Erythroblast (primary cell): ENCODE results near the gene PDXP.
"Not testable (repeated sequence)": the region's sequence is repeated elsewhere in the genome, so short reads cannot be mapped to it uniquely, and the experiment has no call there.

Experiments
- DNase-seq, 2 experiments: peaks; one replicate each; lab custom pipeline; 2025; lab: John Stamatoyannopoulos, UW
- GATA1 ChIP-seq: IDR thresholded peaks from 2 replicates; pipeline ENCODE4 v1.6.1; 2011; ENCODE audit warnings: low read depth, mild to moderate bottlenecking, control low read depth, low read length, moderate library complexity
- POLR2A ChIP-seq: IDR thresholded peaks from 2 replicates; pipeline ENCODE4 v1.6.1; 2011; ENCODE audit warnings: mild to moderate bottlenecking, low read length

The PDXP gene

DNA sequence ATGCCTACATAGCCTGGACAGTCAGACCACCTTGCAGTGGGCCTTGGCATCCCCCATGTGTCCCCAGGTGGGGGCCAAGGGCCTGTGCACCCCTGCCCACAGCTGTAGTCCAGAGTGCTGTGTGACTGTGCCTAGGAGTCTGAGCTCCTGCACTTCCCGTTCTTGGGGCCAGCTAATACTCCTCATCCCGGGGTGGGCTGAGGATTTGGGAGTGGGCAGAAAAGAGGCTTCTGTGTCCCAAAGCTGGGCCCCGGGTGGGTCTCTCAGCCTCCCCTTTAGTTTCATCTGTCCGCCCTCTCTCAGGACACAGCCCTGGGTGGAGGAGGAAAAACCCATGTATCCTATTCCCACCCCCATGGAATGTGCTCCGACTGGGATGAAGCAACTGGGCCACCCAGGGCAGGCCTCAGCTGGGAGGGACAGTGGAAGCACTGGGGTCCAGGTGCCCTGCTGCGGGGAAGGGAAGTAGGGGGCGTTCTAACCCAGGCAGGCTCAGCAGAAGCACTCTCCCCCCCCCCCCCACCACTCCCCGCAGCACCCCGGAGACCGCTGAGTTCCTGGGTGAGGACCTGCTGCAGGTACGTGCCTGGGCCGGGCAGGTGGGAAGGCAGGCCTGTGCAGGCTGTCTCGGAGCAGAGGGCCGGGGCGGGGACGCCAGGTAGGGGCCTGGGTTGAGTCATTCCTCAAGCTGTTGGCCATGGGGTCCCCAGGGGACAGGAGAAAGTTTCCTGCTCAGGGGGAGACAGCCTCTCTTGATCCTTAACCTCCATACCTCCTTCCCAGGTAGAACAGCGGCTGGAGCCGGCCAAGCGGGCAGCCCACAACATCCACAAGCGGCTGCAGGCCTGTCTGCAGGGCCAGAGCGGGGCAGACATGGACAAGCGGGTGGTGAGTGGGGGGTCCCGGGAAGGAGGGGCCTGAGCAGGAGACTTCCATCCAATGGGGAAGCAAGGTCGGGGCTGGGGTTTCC, 17.6 kb upstream of the PDXP start:
- no peak for DNase-seq

DNA sequence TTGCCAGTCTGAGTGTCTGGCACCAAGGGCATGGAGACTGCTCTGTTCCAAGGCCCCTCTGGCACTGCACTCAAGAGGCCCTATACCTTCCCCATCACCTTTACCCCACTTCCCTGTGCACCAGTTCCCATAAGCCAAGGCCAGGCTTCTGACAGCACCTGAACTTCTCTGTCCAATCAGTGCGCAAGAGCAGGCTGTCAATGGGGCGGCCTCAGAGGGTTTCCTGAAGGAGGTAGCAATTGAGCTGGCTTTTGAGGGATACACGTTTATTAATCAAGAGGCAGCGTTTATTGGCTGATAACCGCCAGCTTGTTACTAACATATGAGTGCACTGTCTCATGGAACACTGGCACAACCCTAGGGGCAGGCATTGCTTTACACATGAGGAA, 17.0 kb upstream of the PDXP start:
- TF ChIP-seq POLR2A (no peak), GATA1 (no peak)
- DNase-seq = no peak

More for the DNA sequence above, 17.6 kb upstream of the PDXP start:
- TF ChIP-seq GATA1 = no peak
- TF ChIP-seq POLR2A = no peak

DNA sequence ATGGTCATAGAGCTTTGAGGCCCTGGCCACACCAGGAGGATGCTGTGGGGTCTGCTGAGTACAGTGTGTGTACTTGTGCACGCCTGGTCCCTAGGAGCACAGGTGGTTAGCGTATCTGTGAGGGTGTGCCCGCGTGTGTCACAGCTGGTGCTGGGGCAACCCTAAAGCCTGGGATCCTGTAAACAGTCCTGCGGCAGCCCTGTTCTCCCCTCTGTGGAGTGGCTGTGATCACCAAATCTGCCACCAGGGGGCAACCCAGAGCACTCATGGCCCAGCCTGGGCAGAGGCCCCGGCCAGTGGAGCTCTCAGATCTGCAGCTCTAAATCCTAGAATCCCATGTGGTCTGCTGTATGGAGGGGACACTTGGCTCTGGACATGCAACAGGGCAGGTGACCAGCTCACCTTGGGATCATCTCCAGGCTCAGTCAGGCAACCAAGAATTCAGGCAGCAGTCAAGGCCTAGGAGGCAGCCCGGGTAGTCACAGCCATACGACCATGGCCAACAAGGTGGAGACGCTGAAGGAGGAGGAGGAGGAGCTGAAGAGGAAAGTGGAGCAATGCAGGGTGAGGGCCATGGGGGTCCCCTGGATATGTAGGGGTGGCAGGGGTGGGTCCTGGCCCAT, 15.2 kb upstream of the PDXP start:
- no peak for TF ChIP-seq POLR2A
- no peak for TF ChIP-seq GATA1
- DNase-seq = peak; percentile 70 to 87

DNA sequence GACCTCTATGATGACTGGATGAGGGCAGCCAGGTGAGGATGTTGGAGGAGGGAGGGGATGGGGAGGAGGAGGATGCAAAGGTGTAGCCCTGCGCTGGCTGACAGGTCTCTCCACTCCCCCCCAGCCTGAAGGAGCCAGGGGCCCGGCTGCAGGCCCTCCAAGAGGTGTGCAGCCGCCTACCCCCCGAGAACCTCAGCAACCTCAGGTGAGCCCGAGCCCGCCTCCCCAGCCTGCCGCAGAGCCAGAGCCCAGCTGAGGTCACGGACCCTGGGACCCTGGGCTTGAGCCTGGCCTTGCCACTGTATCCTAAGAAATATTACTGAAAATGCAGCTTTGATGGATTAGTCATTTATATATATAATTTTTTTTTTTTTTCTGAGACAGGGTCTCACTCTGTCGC, 11.2 kb upstream of the PDXP start:
- no peak for DNase-seq

DNA sequence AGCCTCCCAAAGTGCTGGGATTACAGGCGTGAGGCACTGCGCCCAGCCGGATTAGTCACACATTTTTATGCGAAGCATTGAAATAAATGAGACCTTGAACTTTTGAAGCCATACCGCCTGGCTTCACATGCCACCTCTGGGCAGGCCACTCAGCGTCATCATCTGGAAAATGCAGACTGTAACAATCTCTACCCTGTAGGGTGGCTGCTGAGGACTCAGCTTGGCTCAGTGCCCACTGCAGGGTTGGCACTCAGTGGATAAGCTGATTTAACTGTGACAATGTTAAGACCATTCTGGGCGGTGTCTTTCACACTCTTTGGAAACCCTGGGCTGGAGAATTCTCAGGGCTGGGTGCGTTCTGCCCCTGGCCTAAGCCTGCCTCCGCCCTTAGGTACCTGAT, 10.6 kb upstream of the PDXP start:
- TF ChIP-seq GATA1 = no peak
- TF ChIP-seq POLR2A = no peak
- peak; percentile 54 to 68 for DNase-seq

More for the DNA sequence above, 11.2 kb upstream of the PDXP start:
- TF ChIP-seq POLR2A (no peak), GATA1 (no peak)

DNA sequence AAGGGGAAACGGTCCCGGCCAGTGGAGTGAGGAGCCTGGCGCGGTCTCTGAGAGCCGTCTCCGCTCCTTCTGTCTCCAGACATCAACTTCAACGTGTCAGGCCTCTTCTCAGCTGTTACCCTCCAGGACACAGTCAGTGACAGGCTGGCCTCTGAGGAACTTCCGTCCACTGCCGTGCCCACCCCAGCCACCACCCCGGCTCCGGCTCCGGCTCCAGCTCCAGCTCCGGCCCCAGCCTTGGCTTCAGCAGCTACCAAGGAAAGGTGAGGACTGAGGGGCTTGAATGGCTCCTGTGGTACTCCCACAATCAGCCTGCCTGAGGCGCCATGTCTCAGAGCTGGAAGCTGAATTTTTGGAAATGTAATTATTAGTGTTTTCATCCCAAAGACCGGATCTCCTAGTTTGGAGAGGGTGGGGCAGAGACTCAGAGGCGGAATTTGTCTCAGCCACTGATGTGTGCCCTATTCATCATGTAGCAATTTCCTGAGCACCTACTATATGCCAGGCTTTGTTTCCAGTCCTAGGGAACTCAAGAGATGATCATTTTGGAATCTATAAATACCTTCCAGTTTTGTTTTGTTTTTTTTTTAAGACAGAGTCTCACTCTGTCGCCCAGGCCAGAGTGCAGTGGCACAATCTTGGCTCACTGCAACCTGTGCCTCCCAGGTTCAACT, 7.9 kb upstream of the PDXP start:
- no peak for DNase-seq
- TF ChIP-seq POLR2A (no peak), GATA1 (no peak)

DNA sequence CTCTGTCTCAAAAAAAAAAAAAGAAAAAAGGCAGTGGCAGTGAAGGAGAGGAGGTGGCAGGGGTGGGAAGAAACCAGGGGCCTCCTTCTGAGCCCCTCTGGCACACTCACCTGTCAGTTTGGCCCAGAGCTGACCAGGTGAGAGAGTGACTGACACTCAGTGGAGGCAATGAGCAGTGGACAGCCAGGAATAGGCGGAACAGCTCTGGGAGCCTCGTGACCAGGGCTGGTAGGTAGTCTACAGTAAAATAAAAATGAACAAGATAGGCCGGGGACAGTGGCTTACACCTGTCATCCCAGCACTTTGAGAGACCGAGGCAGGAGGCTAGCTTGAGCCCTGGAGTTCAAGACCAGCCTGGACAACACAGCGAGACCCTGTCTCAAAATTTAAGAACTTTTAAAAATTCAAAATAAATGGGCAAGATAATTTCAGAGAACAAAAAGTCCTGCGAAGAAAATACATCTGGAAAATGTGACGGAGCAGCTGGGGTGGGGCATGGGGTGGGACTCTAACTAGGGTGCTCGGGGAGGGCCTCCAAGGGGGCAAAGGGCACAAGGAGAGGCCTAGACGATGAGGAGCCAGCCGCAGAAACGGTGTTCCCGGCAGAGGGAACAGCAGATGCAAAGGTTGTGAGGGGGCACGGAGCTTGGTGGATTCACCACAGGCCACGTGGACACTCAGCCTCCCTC, 3.8 kb upstream of the PDXP start:
- no peak for DNase-seq
- no peak for TF ChIP-seq GATA1
- TF ChIP-seq POLR2A = no peak

DNA sequence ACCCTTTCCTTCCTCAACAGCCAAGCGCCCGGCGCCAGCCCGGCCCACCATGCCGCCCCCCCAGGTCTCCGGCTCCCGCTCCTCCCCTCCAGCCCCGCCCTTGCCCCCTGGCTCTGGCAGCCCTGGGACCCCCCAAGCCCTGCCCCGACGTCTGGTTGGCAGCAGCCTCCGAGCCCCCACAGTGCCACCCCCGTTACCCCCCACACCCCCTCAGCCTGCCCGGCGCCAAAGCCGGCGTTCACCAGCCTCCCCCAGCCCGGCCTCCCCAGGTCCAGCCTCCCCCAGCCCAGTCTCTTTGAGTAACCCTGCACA, 3.3 kb upstream of the PDXP start:
- DNase-seq = no peak
- TF ChIP-seq GATA1 (no peak), POLR2A (no peak)

DNA sequence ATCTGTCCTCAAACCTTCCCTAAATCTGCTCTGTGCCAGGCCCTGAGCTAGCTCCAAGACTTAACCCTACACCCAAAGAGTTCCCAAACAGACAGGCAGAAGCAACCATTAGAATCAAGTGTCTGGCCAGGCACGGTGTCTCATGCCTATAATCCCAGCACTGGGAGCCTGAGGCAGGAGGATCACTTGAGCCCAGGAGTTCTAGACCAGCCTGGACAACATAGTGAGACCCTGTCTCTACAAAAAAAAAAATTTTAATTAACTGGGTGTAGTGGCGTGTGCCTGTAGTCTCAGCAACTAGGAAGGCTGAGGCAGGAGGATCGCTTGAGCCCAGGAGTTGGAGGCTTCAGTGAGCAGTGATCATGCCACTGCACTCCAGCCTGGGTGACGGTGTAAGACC, 1.9 kb upstream of the PDXP start:
- DNase-seq = not testable (repeated sequence)

DNA sequence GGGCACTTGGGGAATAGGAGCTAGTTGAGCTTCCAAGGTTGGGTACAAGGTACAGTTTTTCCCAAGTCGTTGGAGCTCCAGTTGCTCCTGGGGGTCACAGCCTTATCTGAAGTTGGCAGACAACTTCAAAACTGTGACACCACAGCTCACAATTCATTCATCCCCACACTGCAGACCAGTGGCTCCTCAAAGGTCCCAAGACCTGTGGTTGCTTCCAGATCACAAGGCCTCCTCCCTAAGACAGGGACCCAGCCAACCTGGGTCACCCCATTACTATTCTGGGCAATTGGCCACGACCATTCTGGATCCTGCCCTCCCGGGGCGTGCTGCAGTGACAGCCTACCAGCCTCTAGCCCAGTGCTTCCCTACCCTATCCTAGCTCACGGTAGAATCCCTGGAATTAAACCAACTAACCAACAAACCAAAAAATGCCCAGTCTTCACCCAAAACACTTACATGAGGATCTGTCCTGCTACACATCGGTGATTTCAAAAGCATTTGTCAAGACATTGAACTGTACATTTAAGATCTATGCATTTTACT, 862 bp upstream of the PDXP start:
- peak in 1 of 2 experiments; percentile 67 for DNase-seq
- TF ChIP-seq GATA1 (no peak), POLR2A (no peak)

DNA sequence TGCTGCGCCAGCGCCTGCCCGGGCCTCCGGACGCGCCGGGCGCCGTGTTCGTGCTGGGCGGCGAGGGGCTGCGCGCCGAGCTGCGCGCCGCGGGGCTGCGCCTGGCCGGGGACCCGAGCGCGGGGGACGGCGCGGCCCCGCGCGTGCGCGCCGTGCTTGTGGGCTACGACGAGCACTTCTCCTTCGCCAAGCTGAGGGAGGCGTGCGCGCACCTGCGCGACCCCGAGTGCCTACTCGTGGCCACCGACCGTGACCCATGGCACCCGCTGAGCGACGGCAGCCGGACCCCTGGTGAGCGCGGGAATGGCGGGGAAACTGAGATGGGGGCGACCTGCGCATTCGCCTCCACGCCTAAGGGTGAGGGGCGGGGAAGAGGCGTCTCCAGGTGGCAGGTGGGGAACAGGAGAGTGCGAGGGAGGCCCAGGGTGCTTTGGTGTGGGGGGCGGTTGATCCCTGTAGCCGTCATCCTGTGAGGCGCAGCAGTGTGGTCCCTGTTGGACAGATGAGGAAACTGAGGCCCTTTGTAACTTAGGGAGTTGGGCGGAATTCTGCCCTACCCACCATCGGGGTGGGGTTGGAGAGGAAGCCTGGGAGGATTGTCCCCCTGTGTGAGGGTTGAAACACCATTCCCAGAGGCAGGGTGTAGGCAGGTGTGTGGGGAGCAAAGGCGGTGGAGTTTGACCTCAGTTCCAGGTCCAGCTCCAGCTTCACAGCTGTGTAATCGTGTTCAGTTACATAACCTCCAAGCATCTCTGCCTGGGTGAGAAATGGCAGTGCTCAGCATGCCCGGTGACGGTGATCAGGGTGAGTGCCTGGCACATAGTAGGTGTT, 758 bp downstream of the PDXP start:
- peak; percentile 45 to 58 for DNase-seq
- TF ChIP-seq POLR2A = no peak
- no peak for TF ChIP-seq GATA1

DNA sequence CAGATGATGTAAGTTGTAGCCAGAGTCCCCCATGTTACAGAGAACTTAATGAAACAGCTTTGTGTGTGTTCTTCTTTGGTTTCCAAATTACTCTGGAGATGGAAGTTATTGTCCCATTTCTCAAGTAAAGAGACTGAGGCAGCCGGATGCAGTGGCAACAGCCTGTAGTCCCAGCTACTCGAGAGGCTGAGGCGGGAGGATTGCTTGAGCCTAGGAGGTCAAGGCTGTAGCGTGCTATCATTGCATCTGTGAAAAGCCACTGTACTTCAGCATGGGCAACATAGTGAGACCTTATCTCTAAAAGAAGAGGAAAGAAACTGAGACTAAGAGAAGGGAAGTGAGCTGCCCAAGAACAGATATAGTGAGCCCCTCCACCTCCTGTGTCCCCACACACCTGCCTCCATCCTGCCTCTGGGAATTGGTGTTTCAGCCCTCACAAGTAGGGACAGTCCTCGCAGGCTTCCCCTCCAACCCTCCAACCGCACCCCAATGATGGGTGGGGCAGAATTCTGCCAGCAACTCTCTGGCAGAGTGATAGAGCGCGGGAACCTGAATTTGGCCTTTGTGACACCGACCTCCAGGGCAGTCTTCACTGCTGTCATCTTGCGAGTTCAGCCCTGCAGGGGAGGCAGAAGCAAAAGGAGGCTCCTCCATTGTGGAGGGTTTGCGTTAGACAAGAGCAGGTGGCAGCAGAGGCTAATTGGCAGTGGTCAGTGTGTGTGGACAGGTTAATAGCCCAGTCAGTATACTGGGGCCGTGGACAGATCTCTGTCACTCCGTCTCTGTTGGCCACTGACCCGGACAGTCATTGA, 1.6 kb downstream of the PDXP start:
- peak; percentile 63 to 67 for DNase-seq
- TF ChIP-seq POLR2A = no peak
- no peak for TF ChIP-seq GATA1

DNA sequence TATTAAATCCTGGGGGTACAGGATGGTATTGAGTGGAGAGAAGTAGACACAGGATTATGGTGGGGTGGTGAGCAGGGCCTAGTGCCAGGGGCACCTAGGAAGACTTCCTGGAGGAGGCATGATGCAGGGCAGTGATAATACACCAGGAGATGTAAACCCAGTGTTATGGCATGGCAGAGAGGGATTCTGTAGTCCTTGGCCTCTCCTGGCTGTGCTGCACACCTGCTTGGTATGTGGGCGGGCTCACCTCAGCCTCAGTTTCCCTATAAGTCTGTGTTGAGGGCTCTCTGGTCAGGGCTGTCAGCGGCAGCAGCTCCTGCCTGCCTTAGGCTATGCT, 2.2 kb downstream of the PDXP start:
- TF ChIP-seq GATA1 (no peak), POLR2A (no peak)
- DNase-seq = no peak
